Measurements from ENCODE around the gene ZMPSTE24.
A peak's percentile ranks its signal among the peaks of the same experiment; 100 is the strongest.
"Not testable (repeated sequence)": the region's sequence is repeated elsewhere in the genome, so short reads cannot be mapped to it uniquely, and the experiment has no call there.

Gene ZMPSTE24

DNA sequence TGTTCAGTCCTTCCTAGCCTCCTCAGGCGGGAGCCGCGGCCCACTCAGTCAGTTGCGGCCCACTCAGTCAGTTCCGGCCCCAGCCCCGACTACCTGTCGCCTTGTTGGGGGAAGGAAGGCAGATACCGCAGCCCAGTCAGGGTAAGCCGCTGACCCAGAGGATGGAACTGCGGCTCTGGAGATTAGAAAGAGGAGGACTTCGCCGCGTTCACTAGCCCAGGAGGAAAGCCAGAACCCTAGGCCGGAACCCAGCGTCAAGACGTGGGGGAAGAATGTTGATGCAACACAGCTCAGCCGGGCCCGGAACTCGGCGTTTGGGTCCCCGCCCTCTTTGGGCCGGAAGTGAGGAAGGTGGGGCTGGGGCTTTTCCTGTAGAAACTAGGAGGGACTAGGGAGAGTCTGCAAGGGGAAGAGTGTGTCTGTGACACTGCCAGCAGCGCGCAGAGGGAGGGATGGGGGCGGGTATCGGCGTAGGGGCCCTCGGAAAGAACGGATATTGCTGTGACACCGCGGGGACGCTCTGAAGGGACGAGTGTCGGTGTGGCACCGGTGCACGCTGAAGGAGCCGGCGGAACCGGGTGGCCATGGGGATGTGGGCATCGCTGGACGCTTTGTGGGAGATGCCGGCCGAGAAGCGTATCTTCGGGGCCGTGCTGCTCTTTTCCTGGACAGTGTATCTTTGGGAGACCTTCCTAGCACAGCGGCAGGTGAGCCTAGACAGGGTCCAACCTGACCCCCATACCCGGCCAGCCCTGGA lies at the start of gene ZMPSTE24:
Gene ZMPSTE24 (plus strand): TSS at position 549 of the 757 bp plus-strand sequence. CDS start 36 bp downstream, at position 585.
- DNase-seq: peak; percentile 86

DNA sequence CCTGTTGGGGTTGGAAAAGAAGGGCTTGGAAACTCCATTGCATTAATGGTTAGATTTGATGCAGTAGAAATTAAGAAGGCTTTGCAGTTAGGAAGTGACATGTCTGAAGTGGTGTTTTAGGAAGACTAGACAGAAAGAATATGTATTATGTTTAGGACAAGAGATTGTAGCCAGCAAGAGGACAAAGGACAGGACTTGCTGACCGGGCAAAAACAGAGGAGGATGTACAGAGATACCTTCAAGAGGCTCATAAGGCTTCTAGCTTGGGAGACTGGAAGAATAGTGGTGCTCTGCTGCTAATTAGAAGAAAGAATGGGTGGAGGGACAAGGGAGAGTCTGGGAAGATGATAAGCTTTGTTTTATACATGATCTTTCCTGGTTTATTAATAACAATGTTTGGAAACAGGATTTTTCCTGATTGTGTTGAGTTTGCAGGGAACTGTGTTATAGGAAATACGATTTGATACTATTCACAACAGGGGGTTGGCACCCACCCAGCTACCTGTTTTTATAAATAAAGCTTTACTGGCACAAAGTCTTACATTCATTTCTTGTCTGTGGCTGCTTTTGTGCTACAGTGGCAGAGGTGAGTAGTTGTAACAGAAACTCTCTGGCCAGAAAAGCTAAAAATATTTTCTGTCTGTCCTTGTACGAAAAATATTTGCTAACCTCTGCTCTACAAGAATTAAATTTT lies 47.4 kb upstream of the ZMPSTE24 start:
- DNase-seq: no peak

DNA sequence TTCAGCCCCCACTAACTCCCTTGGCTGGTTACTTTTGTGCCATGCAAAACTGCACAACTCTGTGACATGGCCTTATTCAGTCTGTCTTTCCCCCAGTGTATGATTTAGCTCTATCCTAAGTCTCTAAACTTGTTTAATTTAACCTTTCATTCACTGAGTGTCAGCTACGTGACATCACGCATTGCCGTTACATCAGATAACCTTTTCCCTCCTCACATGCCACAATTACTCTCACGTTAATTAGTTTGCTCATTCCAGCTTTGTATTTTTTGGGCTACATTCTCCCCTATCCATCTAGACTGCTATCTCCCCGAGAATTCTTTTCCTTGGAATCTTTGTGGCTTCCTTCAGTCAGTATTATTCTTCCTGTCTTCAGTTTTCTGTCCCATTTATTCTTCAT lies 39.7 kb upstream of the ZMPSTE24 start:
- no peak for DNase-seq

DNA sequence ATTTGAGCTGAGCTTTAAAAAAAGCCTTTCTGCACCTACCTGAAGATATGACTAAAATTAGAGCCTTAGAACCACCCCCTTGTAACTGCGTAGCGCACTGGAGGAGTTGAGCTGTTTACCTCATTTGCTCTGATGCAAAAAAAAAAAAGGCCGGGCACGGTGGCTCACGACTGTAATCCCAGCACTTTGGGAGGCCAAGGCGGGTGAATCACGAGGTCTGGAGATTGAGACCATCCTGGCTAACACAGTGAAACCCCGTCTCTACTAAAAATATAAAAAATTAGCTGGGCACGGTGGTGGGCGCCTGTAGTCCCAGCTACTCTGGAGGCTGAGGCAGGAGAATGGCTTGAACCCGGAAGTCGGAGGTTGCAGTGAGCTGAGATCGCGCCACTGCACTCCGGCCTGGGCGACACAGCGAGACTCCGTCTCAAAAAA lies 36.5 kb upstream of the ZMPSTE24 start:
- DNase-seq: not testable (repeated sequence)

DNA sequence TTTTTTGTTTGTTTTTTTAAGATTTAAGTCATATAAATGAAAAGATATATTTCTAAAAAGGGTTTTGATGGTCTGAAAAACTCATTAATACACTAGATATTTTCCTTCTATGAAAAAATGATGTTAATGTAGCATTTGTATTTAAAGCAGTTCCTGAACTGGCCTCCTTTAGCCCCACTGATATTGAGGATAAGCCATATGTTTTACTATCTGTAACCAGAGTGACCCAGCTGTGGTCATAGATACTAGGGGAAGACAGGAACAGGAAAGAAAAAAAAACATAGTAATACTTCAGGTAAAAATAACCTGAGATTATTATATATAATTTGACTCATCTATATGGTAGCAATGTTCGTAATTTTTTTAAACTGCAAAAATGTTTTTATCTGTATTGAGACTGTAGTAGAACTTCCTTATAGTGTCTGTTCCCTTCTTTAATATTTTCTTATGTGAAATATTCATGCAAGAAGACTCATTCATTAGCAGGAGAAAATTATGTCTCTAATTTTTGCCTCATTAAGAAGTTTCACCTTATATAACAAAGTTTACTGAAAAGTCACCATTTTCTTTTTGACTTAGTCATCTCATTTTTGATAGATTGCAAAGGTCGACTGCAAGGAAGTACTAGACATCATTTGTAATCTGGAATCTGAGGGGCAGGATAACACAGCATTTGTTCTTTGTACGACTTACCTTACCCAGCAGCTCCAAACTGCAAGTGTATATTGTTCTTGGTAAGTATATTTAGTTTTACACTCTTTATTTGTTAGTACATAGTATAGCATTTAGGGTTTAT lies 35.9 kb upstream of the ZMPSTE24 start:
- DNase-seq: no peak

DNA sequence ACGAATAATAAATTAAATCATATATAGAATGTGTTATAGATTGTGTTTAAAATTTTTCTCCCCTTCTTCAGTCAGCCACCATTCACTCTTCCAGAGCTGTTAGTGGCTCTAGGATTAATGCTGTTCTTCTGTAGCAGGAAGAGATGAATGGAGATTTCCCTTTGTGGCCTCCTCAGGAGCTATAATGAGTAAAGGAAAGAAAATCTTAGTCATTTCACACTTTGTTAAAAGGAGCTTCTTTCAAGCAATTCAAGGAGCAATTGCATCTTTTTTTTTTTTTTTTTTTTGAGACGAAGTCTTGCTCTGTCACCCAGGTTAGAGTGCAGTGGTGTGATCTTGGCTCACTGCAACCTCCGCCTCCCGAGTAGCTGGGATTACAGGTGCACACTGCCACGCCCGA lies 34.0 kb upstream of the ZMPSTE24 start:
- DNase-seq: no peak

DNA sequence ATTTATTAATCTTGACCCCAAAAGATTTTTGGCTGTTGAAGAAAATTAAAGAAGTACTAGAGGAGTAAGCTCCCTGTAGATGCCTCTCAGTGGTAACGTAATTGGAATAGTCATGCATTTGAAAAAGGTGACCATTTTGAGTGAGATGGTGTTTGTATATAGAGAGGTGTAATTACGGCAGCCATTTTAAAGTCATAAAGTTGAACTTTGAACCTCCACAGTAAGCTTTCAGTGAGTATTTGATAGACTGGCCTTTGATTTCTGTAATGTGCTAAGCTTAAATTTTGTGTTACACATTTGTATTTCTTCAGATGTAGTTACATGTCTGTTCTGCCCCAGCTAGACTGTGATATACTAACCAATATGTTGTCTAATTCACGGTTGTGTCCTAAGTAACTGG lies 31.8 kb upstream of the ZMPSTE24 start:
- DNase-seq: no peak

DNA sequence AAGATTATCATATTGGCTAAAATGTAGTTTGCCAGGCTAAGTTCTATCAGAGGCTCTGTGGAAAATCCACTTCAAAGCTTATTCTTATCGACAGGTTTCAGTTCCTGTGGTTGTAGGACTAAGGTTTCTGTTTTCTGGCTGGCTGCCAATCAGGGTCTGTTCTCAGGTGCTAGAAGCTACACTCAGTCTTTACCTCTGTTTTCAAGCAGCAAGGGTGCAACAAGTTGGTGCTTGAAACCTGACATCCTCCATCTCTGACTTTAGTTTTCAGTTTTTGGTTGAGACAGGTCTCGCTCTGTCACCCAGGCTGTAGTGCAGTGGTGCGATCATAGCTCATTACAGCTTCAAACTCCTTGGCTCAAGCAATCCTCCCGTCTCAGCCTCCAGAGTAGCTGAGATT lies 25.6 kb upstream of the ZMPSTE24 start:
- DNase-seq: no peak

DNA sequence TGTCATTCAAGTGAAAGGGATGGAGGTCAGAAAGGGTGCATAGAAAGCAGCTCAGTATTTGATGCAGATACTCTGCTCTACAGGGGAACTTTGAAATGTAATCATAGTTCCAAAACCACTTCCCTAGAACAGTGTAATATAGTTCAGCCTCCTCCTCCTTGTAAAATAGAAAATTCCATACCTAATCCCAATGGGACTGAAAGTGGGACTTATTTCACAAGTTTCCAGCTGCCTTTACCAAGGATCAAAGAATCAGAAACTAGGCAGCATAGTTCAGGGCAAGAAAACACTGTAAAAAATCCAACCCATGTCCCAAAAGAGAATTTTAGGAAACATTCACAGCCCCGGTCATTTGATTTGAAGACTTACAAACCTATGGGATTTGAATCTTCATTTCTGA lies 18.4 kb upstream of the ZMPSTE24 start:
- no peak for DNase-seq

DNA sequence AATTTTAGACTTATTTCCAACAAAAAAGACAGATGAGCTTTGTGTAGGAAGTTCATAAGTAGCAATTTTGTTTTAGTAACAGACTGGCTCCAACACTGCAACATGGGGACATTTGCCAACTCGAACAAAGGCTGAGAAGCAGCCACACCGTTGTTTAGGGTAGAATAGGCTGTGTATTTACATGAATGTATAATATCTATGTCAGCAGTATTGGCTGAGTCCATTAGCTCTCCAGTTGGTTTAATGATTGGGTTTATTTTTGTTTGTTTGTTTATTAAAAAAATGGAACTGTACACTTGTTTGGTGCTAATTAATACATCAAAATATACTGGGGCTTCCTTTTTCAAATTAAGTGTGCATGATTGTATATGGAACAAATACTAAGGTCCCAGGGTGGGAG lies 17.6 kb upstream of the ZMPSTE24 start:
- DNase-seq: no peak

DNA sequence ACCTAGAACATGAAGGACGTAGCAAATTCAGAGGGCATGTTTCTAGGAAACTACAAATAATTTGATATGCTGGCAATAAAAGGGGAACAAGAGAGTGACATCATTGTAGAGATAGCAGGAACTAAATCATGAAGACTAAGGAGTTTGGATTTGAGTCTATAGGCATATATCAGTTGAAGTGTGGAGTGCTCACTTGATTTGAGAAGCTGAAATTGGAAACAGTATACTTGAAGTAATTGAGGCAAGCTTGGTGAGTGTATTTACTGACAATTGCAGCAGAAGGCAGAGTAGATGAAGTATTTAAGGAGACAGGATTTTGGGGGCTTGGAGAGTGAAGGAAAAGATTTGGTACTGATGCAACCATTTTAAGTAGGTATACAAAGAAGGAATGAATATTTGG lies 16.7 kb upstream of the ZMPSTE24 start:
- no peak for DNase-seq

DNA sequence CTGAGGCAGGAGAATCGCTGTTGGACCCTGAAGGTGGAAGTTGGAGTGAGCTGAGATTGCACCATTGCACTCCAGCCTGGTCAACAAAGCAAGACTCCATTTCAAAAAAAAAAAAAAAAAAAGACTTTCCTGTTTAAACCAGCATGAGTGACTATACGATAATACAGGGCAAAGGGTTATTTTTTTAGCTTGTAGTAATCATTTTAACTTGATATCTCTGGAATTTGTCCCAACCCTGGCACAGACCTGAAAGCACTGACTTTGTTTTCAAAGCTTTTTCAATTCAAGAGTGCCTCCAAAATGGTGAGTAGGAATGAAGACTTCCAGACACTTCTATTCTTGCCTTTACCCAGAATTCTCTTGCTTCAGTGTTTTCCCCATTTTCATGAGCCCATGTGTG lies 14.7 kb upstream of the ZMPSTE24 start:
- no peak for DNase-seq

DNA sequence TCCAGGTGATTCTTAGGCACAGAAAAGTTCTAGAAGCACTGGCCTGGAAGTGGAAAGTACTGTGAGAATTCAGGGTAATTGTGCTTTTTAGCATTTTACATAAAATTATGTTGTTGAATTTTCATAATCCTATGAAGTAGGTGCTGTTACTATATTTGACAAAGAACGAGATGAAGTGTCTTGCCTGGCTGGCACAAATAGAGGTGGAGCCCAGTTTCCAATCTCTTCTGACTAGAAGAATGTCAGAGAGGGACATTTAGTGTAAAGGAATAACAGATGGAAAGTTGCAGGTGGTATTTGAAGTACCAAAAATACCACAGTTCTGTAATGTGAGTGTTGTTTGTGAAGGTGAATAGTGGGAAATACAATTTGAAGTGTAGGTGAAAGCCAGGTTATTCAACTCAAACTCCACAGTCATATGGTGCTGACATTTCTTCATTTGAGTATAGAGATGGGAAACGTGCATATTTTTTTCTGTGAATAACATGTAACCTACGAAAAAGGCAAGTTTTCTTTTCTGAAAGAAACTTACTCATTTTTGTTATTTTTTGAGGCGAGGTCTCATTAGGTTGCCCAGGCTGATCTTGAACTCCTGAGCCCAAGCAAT lies 13.8 kb upstream of the ZMPSTE24 start:
- DNase-seq: no peak

DNA sequence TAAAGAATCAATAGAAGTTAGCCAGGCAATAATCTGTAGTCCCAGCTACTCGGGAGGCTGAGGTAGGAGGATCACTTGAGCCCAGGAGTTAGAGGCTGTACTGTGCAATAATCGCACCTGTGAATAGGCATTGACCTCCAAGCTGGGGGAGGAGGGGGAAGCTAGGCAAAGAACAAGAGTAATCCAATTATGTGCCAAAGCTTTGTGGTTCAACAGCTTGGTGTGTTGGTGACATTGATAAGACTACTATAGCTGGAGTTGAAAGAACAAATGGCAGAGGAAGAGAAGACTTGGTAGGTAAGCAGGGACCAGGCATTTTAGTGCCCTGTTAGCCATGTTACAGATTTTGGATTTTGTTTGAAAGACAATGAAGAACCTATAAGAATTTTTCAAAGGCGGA lies 12.3 kb upstream of the ZMPSTE24 start:
- no peak for DNase-seq

DNA sequence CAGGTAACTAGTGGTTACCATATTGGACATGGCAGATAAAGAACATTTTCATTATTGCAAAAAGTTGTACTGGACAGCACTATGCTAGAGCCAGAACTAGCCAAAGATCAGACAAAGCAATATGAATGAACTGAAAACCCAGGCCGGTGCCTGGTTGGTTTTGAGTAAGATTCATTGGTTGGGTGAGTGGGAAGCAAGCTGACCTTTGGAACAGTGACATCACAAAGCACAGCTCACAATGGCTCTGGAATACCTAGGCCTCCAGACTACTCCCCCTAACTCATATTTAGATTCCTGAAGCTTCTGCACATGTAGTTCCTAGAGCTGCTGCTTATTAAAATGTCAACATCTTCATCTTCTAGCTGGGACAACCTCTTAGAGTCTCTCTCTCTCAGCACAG lies 10.4 kb upstream of the ZMPSTE24 start, which contains the start of gene TMCO2:
Gene TMCO2 (plus strand): TSS at position 283 of the 400 bp plus-strand sequence. CDS start 57 bp downstream, at position 340.
- DNase-seq: no peak

DNA sequence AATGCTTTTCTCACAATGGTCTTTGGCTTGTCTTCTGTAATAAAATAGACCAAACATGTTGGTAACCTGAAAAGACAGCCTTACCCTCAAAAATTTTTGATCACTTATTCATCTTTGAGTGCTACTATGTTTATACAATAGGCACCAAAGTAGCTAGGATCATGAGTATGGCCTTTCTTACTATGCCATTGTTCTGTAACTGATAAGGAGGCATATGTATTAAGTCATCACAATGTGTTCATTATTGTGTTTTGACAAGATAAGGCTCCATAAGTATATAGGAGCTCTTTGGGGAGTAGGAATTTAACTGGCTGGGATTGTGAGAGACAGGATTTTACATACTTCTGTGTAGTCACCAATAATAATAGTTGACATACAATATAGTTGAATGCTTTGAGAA lies 9.6 kb upstream of the ZMPSTE24 start:
- no peak for DNase-seq

DNA sequence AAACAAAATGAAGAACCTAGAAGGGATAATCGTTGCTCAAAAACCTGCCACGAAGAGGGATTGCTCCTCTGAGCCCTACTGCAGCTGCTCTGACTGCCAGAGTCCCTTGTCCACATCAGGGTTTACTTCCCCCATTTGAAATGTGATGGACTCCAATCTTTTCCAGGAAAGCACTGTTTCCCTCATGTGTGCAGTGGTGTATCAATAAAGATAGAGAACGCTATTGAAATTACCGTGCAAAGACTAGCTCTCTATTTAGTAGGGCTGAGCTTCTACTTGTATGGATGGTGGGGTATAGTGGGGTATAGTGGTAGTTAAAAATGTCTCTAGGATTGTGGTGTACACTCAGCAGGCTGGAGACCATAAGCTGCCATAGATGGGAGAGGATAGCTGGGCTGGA lies 6.6 kb upstream of the ZMPSTE24 start:
- DNase-seq: no peak

DNA sequence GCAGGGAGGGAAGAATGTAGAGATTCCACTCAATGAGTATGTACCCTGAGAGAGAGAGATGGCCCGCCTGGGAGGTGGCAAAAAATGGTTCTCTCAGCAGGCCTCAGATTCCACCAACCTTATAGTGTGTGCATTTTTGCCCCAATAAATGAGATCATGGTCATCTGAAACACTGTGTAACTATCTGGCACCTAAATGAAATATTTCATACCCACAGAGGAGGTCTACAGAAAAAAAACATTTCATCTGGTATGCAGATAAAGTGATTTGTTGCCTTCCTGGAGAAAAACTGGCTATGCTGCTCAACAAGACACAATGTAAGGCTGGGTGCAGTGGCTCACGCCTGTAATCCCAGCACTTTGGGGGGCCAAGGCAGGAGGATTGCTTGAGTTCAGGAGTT lies 5.4 kb upstream of the ZMPSTE24 start:
- DNase-seq: no peak

DNA sequence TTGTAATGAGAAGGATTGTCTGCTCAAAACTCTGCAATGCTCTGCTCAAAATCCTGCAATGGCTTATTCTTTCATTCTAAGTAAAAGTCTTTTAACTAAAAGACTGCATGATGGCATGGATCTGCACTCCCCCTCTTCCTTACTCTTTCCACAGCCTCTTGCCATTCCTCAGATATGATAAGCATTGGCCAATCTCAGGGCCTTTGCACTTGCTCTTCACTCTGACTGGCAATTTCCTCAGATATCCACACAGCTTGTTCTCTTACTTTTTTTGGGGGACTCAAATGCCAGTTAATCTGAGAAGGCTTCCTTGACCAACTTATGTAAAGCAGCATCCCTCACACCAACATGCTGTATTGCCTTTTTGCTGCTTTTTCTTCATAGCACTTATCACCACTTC lies 2.8 kb upstream of the ZMPSTE24 start:
- no peak for DNase-seq

DNA sequence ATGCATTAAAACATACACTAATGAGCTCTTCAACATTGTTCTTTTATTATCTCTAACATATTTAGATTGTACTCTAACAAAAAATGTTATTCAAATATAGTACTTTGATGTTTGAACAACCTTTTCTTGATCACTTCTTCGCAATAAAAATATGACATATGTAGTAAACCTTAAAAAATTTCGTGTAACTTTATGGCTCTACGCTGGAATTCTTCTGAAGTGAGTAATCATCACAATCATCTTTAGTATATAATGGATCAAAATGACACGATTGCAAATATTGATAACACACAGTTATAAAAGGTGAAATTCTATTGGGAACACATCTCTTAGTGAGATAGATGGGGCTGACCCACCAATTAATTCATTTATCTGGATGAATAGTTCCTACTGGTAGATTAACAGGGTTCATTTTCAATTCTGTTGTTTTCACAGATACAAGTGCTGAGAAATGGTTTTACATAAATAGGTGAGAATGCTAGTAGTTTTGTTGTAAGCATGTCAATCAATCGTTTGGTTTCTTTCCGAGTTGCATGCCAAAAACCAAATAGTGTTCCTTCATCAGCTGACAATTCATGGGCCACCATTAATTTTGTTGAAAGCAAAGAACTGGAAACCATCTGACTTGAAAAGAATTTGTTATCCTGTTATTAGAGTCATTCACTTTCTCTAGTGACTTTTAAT lies 1.5 kb upstream of the ZMPSTE24 start:
- no peak for DNase-seq

DNA sequence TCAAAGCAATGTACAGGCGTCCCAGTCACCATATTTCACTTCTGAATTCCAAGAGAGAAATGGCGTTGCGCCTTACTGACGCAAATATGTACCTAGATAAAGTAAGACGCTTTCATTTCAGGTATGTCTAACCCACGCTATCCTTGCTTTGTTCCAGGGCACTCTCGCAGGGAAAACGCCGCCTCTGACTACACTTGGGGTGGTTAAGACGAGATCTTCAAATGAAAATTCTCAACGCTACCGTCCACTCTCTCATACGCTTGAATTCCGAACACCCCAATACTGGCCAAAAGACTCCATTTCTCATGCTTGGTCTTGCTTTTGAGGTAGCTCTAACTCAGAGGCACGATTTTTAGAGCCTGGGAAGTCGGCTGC lies 736 bp upstream of the ZMPSTE24 start:
- DNase-seq: no peak

DNA sequence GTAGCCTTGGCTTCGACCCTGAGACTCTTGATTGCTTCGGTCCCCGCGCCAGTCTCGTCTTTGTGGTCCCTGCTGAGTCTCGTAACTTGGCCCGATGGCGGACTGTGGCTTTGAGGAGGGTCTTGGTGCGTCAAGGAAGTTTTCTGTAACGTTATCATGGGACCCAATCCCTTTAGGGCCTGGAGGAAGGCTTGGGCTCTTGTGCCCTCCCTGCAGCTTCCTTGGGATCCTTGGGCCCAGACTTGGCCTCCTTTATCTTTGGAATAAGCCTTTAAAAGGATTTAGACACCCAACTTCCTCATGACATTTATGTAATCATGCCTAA lies 371 bp downstream of the ZMPSTE24 start:
- DNase-seq: no peak

DNA sequence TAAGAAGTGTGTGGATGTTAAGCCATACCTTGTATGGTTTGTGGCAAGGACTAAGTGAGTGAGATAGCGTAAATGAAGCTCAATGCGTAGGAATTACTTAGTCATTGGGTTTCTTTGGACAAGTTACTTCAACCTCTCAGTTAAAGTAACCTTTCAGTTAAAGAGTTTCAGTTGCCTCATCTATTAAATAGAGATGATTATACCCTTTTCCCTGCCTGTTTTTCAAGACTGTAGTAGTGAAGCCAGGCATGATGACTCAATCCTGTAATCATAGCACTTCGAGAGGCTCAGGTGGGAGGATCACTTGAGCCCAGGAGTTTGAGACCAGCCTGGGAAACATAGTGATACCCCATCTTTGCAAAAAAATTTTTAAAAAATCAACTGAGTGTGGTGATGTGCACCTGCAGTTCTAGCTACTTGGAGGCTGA lies 6.3 kb downstream of the ZMPSTE24 start:
- no peak for DNase-seq

Data from NCI-H187 treated with DMSO at 0.1 percent for 48 hours (cell line).